ENCODE data around the gene OPA3.

DNA sequence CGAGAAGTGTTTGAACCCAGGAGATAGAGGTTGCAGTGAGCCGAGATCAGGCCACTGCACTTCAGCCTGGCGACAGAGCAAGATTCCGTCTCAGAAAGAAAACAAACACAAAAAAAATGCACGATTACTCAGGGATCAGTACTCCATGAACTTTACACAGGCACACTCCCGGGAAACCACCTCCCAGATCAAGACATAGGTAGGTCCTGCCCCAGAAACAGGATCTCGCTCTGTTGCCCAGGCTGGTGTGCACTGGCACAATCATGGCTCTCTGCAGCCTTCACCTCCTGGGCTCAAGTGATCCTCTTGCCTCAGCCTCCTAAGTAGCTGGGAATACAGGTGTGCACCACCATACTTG, 66.2 kb downstream of the OPA3 start:
- TF ChIP-seq, protein P1, sequence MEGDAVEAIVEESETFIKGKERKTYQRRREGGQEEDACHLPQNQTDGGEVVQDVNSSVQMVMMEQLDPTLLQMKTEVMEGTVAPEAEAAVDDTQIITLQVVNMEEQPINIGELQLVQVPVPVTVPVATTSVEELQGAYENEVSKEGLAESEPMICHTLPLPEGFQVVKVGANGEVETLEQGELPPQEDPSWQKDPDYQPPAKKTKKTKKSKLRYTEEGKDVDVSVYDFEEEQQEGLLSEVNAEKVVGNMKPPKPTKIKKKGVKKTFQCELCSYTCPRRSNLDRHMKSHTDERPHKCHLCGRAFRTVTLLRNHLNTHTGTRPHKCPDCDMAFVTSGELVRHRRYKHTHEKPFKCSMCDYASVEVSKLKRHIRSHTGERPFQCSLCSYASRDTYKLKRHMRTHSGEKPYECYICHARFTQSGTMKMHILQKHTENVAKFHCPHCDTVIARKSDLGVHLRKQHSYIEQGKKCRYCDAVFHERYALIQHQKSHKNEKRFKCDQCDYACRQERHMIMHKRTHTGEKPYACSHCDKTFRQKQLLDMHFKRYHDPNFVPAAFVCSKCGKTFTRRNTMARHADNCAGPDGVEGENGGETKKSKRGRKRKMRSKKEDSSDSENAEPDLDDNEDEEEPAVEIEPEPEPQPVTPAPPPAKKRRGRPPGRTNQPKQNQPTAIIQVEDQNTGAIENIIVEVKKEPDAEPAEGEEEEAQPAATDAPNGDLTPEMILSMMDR (IDR thresholded peaks at IDR 0.05; ENCODE audit: borderline replicate concordance, extremely low read depth, low read length, poor library complexity, severe bottlenecking) = no peak
- TF ChIP-seq EZH2 (IDR thresholded peaks at IDR 0.05; ENCODE audit: borderline replicate concordance, low read depth, low read length, severe bottlenecking) = no peak

Measured in DND-41 (cell line).